ENCODE measurements around the gene AQP12A.

DNA sequence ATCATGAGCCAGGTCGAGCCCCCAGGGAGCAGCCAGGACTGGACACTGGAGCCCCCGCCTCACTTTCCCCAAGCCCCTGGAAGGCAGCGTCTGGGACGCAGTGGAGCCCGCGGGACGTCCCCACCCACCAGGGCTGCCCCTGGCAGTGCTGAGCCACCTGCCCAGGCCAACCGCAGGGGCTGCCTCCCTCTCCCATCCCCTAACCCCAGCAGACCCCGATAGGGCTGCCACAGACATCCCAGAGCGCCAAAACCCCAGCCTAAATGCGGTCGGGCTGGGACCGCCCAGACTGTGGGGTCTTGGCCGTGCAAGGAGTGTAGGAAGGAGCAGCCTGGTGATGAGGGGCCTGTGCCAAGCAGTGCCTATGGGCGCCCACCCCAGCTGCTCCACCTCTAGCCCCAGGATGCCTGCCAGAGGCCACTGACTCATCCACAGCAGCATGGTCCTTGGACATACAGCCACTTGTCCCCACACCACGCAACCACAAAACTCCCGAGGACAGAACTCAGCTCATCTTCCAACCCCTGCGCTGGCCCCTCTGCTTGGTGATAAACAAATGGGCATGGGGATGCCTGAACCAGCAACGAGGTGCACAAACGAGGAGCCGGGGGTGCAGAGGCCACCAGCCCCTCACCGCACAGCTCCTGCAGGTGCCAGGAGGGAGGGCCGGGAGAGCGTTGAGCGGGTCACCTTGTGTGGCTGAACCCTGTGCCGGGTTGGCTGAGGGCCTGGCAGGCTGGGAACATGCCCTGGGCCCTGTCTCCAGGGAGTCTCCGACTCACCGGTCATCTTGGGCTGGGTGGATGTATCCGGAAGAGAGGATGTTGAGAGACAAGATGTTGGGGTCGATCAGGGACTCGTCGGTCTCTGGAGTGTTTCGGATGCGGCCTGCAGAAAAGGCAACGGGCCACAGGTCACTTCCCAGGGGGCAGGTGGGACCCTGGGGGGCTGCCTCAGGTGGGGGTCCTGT lies 44.9 kb downstream of the AQP12A start:
- TF ChIP-seq POLR2AphosphoS5 (IDR thresholded peaks at IDR 0.05; ENCODE audit: low read depth, low read length): no peak
- TF ChIP-seq EZH2 (IDR thresholded peaks at IDR 0.05): no peak
- TF ChIP-seq, protein P1, sequence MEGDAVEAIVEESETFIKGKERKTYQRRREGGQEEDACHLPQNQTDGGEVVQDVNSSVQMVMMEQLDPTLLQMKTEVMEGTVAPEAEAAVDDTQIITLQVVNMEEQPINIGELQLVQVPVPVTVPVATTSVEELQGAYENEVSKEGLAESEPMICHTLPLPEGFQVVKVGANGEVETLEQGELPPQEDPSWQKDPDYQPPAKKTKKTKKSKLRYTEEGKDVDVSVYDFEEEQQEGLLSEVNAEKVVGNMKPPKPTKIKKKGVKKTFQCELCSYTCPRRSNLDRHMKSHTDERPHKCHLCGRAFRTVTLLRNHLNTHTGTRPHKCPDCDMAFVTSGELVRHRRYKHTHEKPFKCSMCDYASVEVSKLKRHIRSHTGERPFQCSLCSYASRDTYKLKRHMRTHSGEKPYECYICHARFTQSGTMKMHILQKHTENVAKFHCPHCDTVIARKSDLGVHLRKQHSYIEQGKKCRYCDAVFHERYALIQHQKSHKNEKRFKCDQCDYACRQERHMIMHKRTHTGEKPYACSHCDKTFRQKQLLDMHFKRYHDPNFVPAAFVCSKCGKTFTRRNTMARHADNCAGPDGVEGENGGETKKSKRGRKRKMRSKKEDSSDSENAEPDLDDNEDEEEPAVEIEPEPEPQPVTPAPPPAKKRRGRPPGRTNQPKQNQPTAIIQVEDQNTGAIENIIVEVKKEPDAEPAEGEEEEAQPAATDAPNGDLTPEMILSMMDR (IDR thresholded peaks at IDR 0.05 in 2 of 3, conservative IDR thresholded peaks at IDR 0.05 in 1 of 3; ENCODE audit: borderline replicate concordance in 1 of 3, insufficient read depth in 1 of 3, low read depth in 2 of 3, low read length in 2 of 3): no peak
- no peak for TF ChIP-seq JUND (IDR thresholded peaks at IDR 0.05)
- TF ChIP-seq YY1 (IDR thresholded peaks at IDR 0.05; ENCODE audit: extremely low read depth, insufficient replicate concordance, low read depth, low read length): no peak
- no peak for TF ChIP-seq ZFX (IDR thresholded peaks at IDR 0.05)
- TF ChIP-seq EGR1 (IDR thresholded peaks at IDR 0.05; ENCODE audit: low read depth): no peak

All from HCT116 (cell line).